ENCODE data around the gene PTX3.

PTX3 gene

DNA sequence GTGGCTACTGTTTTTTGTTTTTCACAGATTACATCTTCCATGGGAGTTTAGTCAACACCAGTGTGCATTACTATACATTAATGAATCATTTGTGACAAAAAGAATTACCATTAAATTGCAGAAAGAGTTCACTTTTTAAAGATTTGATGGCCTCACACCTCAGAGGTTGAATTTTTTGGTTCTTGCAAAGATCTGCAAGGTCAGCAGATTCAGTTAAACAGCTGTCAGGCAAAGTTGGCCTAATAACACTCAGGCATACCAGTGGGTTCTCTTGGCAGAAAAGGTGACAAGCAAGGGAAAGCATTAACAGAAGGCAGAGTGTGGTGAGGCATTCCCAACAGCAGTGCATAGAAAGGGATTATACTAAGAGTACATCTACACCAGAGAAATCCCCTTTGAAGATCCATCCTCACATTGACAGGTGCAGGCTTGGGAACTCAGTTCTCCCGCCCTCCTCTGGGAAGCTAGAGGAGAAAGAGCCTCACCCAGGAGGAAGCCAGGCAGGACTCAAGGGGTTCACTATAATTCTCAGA lies 24.3 kb upstream of the PTX3 start:
- no peak for ATAC-seq
- Mint-ChIP-seq H3K27ac (no peak overlapping the region), H3K27me3 (peaks cover 19% of the 10 kb centered on the region), H3K36me3 (no peaks in the 10 kb centered on the region), H3K4me3 (no peak overlapping the region), H3K4me1 (no peaks in the 10 kb centered on the region), H3K9me3 (no peaks in the 10 kb centered on the region)

DNA sequence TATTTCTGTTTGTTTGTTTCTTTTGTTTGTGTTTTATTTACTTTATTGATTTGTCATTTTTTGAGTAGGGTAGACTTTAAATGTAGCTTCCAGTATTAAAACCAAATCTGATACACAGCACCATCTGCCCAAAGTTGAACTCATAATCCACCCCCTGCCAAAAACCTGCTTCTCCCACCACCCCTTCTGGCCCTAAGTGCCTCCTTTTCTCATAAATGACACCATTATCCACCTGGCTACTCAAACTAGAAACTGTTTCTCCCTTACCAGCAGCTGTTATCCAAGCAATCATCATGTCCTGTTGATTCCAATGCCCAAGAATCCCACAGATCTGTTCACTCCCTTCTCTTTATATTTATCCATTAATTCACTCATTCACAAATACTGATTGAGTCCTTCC lies 21.8 kb upstream of the PTX3 start:
- Mint-ChIP-seq H3K4me3 (no peak overlapping the region), H3K36me3 (no peaks in the 10 kb centered on the region), H3K27me3 (peaks cover 19% of the 10 kb centered on the region), H3K4me1 (no peaks in the 10 kb centered on the region), H3K27ac (no peak overlapping the region), H3K9me3 (no peaks in the 10 kb centered on the region)
- no peak for ATAC-seq

DNA sequence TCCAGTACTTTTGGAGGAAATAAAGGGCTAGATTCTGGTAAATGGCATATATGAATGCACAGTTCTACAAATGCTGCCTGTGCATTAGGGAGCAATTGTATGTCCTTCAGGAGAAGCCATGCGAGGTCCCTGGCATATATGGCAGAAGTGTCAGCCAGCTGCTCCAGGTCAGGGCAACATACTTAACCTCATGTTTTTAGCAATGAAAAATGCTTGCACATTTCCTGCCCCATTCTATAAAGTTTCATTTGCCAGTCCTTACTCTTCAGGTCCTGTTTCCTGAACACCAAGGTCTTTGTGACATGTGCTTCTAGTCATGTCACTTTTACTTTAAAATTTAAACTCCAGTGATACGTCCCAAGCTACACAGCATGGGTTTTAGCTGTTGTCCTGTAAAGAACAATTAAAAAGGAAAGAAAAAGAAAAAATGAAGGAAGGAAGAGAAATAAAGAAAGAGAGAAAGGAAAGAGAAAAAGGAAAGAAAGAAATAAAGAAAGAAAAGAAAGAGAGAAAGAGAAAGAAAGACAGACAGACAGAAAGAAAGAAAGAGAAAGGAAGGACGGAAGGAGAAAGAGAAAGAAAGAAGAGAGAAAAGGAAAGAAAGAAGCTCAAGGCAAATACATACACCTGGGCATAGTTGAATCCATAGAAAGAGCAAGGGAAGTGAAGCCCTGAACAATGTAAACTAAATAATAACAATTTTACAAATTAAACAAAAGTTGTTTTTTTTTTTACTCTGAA lies 20.1 kb upstream of the PTX3 start:
- peaks cover 19% of the 10 kb centered on the region for H3K27me3 Mint-ChIP-seq
- no peaks in the 10 kb centered on the region for H3K9me3 Mint-ChIP-seq
- H3K4me3 Mint-ChIP-seq = no peak overlapping the region

DNA sequence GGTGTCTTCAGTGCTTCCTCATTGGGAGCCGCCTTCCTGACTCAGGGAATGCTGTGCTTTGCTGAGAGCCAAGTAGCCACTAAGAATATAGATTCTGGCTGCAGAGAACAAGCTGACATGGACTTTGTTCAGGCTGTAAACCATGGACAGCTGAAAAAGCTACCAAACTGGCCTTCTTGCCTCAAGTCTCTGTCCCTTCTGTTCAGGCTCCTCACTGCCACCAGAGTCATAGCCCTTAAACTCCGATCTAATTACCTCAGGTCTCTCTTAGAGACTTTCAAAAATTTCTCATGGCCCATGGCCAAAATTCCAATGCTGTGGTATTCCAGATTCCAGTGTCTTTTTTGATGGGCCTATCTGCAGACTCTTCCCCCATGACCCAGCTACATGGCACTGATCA lies 19.4 kb upstream of the PTX3 start:
- Mint-ChIP-seq H3K4me1 (no peaks in the 10 kb centered on the region), H3K27ac (no peak overlapping the region), H3K9me3 (no peaks in the 10 kb centered on the region), H3K36me3 (no peaks in the 10 kb centered on the region), H3K4me3 (no peak overlapping the region), H3K27me3 (peaks cover 19% of the 10 kb centered on the region)
- no peak for ATAC-seq

More for the DNA sequence above, 20.1 kb upstream of the PTX3 start:
- H3K4me1 Mint-ChIP-seq = no peaks in the 10 kb centered on the region
- no peaks in the 10 kb centered on the region for H3K36me3 Mint-ChIP-seq
- H3K27ac Mint-ChIP-seq = no peak overlapping the region
- no peak for ATAC-seq

DNA sequence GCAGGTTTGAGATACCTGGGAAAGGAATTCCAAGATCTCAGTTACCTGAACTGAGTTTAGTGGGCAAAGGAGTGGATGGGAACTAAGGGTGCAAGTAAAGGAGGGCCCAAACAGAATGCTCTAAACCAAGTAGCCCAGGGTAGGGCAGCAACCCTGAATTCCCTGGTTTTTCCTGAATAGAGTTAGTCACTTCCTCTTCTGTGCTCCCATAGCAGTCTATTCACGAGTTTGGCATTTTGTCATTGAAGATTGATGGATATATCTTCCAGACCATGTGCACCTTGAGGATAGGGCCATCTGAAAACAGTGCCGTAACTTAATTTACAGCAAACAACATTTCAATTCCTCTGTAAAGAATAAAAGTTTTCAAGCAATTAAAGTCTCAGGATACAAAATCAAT lies 18.5 kb upstream of the PTX3 start:
- Mint-ChIP-seq H3K36me3 (no peaks in the 10 kb centered on the region), H3K9me3 (peaks cover 4% of the 10 kb centered on the region), H3K4me1 (no peaks in the 10 kb centered on the region), H3K4me3 (no peak overlapping the region), H3K27ac (no peak overlapping the region), H3K27me3 (peaks cover 23% of the 10 kb centered on the region)
- ATAC-seq = no peak

DNA sequence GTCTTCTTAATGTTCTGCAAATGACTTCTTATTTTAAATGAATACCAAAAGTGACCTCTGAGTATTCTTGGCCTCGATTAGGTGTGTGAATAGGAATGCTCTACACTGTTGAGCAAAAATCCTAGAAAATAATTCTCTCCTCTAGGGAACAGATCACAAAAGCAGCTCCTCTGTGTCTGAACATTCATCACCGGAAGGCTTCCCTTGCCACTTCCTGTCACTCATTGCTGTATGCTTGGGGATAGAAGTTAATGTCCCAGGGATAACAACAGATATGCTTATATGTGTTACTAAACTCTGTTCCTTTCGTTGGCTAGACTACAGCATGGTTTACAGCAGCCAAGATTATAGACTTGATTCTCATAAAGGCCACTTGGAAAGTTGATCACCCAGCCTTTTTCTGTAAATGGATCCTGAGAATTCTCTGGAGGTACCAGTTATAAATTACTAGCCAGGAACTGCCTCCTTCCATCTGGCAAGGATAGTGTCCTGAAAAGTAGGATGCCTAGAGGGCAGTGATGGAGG lies 16.0 kb upstream of the PTX3 start:
- Mint-ChIP-seq H3K36me3 (no peaks in the 10 kb centered on the region), H3K27me3 (peaks cover 16% of the 10 kb centered on the region), H3K27ac (no peak overlapping the region), H3K4me1 (no peaks in the 10 kb centered on the region), H3K4me3 (no peak overlapping the region), H3K9me3 (peaks cover 10% of the 10 kb centered on the region)
- no peak for ATAC-seq

DNA sequence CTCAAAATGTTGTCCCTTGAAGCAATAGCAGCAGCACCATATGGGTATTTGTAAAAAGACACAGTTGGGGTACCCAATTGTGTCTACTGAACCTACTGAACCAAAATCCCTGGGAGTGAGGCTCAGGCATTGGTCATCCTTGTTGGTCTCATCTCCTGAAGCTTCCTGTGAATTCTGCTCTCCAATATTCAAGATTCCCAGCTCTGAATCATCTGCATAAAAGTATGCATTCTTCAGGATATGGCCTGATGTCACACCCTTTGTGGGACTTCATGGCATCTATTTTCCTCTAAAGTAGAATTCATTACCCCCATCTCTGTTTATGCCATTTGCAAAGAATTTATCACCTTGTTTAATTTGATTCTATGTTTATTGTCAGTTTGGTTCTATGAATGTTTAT lies 13.3 kb upstream of the PTX3 start:
- no peak for ATAC-seq
- peaks cover 15% of the 10 kb centered on the region for H3K9me3 Mint-ChIP-seq
- no peaks in the 10 kb centered on the region for H3K36me3 Mint-ChIP-seq
- H3K27ac Mint-ChIP-seq = no peak overlapping the region
- no peaks in the 10 kb centered on the region for H3K4me1 Mint-ChIP-seq
- H3K27me3 Mint-ChIP-seq = peaks cover 7% of the 10 kb centered on the region
- no peak overlapping the region for H3K4me3 Mint-ChIP-seq

DNA sequence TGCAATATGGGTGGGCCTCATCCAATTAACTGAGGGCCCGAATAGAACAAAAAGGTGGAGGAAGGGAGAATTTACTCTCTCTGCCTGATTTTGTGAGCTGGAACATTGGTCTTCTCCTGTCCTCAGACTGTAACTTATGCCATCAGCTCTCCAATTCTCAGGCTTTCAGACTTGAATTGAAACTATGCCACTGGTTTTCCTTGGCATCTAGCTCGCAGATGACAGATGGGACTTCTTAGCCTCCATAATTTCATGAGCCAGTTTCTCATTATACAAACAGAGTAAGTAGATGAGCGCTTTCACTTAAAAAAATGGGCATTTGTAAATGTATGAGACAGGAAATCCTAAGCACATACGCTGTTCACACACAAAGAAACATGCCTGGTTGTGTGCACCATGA lies 8.7 kb upstream of the PTX3 start:
- peaks cover 5% of the 10 kb centered on the region for H3K27me3 Mint-ChIP-seq
- ATAC-seq = no peak
- no peak overlapping the region for H3K27ac Mint-ChIP-seq
- no peaks in the 10 kb centered on the region for H3K4me1 Mint-ChIP-seq
- peaks cover 10% of the 10 kb centered on the region for H3K9me3 Mint-ChIP-seq
- no peaks in the 10 kb centered on the region for H3K36me3 Mint-ChIP-seq
- no peak overlapping the region for H3K4me3 Mint-ChIP-seq

DNA sequence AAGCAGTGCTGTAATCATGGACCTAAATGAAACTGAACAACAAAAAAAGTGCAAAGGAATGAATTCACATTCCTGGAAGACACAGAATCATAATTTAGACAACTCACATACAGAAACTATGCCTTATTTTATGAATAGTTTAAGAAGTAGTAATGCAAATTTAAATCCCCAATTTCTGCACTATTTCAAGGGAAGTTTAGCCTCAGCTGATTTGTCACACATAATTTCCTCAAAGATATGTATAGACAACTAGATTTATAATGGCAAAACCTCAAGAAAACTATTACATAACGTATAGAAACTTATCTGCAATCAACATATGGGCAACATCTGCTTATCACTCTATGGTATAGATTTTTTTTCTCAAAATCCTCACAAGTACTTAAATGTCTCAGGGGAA lies 7.8 kb upstream of the PTX3 start:
- Mint-ChIP-seq H3K27me3 (peaks cover under 1% of the 10 kb centered on the region), H3K9me3 (peaks cover 10% of the 10 kb centered on the region), H3K4me1 (no peaks in the 10 kb centered on the region), H3K27ac (no peak overlapping the region), H3K4me3 (no peak overlapping the region), H3K36me3 (no peaks in the 10 kb centered on the region)
- ATAC-seq = no peak

DNA sequence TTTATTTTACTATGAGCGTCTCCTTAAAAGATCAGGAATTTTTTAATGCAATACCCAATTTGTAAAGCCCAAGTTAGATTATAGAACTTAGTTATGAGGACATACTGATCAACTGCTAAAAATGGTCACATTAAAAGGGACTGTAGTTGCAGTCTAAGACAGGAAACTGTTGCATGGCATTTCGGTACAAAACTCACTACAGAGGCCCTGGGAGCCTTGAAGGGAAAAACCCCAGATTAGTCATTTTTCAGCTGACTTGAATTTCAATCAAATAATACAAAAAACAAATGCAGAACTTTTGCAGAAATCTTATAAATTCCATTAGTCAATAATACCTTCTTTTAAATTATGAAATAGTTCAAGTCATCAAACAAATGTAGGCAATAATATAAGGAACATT lies 6.9 kb upstream of the PTX3 start:
- ATAC-seq = no peak
- H3K27me3 Mint-ChIP-seq = peaks cover 10% of the 10 kb centered on the region

DNA sequence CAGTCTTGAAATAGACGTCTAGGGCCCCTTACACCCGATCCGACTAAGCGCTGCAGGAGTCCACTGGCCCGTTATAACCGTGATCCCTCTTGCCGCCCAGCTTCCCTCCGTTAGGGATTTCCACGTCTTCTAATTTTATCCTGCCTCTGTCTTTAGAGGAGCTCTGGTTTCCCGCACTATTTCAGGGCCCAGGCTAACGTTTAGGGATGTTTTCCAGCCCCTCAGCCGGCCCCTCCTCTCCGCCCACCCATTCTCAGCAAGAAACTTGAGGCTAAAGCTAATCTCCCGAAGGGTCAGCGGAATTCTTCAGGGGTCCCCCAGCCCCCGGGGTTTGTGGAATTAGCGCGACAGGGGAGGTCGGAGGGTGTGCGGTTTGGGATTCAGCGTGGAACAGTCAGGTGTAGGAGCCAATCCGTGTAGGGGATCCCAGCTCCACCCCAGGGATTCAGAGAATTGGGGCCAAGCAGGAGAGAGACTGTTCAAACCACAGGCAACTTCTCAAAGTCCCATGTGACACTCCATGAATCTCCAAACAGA lies 1.6 kb downstream of the PTX3 start:
- Mint-ChIP-seq H3K4me3 (no peak overlapping the region), H3K27ac (no peak overlapping the region), H3K36me3 (no peaks in the 10 kb centered on the region), H3K9me3 (no peaks in the 10 kb centered on the region), H3K27me3 (peaks cover 49% of the 10 kb centered on the region), H3K4me1 (peaks cover 11% of the 10 kb centered on the region)
- no peak for ATAC-seq

More for the DNA sequence above, 6.9 kb upstream of the PTX3 start:
- Mint-ChIP-seq H3K4me1 (no peaks in the 10 kb centered on the region), H3K9me3 (peaks cover 7% of the 10 kb centered on the region), H3K36me3 (no peaks in the 10 kb centered on the region), H3K4me3 (no peak overlapping the region), H3K27ac (no peak overlapping the region)

DNA sequence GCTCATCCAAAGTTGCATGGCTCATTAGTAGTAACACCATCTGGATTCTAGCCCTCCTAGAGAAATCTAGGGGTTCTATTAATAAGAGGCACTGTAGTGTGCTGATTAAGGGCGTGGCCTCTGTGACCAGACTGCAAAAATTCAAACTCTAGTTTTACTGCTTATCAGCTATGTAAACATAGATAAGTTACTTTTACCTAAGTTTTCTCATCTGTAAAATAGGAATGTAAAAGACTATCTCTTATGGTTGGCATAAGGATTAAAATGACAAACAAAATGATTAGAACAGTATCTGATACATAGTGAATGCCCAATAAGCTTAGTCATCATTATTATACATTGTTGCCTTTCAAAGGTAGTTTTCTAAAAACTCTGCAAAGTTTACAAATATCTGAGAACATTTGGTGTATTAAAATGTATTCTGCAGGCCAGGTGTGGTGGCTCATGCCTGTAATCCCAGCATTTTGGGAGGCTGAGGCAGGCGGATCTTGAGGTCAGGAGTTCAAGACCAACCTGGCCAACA lies 4.5 kb downstream of the PTX3 start:
- Mint-ChIP-seq H3K27me3 (peaks cover 27% of the 10 kb centered on the region), H3K27ac (no peak overlapping the region), H3K9me3 (no peaks in the 10 kb centered on the region), H3K4me1 (peaks cover 11% of the 10 kb centered on the region), H3K4me3 (no peak overlapping the region), H3K36me3 (no peaks in the 10 kb centered on the region)
- ATAC-seq = no peak

DNA sequence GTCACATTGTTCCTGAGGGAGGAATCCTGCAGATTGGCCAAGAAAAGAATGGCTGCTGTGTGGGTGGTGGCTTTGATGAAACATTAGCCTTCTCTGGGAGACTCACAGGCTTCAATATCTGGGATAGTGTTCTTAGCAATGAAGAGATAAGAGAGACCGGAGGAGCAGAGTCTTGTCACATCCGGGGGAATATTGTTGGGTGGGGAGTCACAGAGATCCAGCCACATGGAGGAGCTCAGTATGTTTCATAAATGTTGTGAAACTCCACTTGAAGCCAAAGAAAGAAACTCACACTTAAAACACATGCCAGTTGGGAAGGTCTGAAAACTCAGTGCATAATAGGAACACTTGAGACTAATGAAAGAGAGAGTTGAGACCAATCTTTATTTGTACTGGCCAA lies 6.1 kb downstream of the PTX3 start:
- peaks cover 5% of the 10 kb centered on the region for H3K4me1 Mint-ChIP-seq
- H3K27ac Mint-ChIP-seq = no peak overlapping the region
- no peaks in the 10 kb centered on the region for H3K9me3 Mint-ChIP-seq
- peaks cover 12% of the 10 kb centered on the region for H3K27me3 Mint-ChIP-seq
- no peak overlapping the region for H3K4me3 Mint-ChIP-seq
- no peak for ATAC-seq
- H3K36me3 Mint-ChIP-seq = no peaks in the 10 kb centered on the region

DNA sequence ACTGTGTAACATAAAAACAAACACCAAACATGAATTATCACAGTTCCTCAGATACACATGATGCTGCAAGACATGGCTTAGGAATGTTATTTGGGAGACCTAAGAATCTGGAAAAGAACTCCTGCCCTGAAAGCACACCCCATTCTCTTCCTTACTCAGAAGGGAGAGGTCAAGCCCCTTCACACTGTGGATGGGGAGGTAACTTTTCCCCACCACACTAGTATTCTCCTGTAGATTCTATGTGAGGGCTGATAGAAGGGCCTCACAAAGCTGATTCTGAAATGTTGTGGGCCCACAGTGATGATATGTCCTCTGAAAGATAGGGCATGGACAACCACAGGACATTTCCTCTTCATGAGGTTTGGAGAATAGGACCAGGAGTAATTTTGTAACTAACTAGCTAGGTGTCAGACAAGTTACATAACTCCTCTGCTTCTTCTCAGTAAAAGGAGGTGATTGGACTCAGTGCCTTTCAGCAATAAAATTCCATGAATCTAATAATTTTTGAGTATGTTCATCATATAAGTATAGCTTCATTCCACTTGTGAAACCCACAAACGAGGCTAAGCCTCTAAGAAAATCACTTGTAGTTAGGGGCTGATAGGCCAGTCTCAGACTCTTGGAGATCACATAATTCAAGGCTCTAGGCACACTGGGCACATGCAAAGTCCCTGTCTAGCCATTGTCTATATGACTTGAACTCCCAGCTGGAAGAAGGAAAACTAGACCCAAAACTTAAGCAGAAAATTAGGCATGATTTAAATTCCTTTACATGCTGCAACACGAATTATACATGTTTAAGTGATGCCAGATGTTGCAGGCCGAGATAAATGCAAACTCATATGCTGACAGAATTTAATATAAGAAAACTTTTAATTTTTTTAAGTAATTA lies 7.5 kb downstream of the PTX3 start:
- Mint-ChIP-seq H3K9me3 (no peaks in the 10 kb centered on the region), H3K27ac (no peak overlapping the region), H3K4me1 (no peaks in the 10 kb centered on the region), H3K36me3 (no peaks in the 10 kb centered on the region), H3K4me3 (no peak overlapping the region), H3K27me3 (no peaks in the 10 kb centered on the region)
- no peak for ATAC-seq

DNA sequence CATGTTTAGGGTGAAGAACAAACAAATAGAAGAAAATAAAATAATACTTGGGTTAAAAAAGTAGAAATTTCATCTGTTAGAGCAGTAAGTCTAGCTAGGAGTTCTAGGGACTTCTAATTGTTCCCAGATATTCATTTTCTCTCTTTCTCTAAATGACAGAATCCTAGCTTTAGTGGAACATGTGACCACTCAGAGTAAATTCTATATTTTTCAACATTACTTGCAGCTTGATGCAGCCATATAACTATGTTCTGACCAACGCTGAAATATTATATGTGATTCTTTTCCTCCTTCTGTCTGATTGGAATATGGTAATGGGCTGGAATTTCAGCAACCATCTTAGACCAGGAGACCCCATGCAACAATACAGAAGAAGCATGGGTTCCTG lies 8.1 kb downstream of the PTX3 start:
- Mint-ChIP-seq H3K4me3 (no peak overlapping the region), H3K9me3 (peaks cover 3% of the 10 kb centered on the region), H3K27ac (no peak overlapping the region), H3K4me1 (no peaks in the 10 kb centered on the region), H3K27me3 (no peaks in the 10 kb centered on the region), H3K36me3 (no peaks in the 10 kb centered on the region)
- no peak for ATAC-seq
